K562 (cell line): Measurements from ENCODE around the gene ADRM1.

ENCODE experiments used
- CHD1 ChIP-seq: fragments of 200-600 bp; sonication (generic); IDR thresholded peaks from one replicate; pipeline ENCODE4 v1.6.1; 2012; ENCODE audit warnings: mild to moderate bottlenecking, moderate library complexity, low read length, inconsistent platforms
- CTCF ChIP-seq, 3 experiments: IDR thresholded peaks in 2 of 3; conservative IDR thresholded peaks in 1 of 3; 2 replicates each; pipeline ENCODE4 v1.5.1; 2011 to 2012; ENCODE audit warnings: low read length in 3 of 3, mild to moderate bottlenecking in 3 of 3, control low read depth in 2 of 3, improper control_type of control experiment in 1 of 3, inconsistent platforms in 1 of 3, low read depth in 1 of 3, mixed read lengths in 1 of 3, moderate library complexity in 1 of 3; ENCODE audit not compliant: insufficient read depth in 2 of 3
- GTF2B ChIP-seq: IDR thresholded peaks from 2 replicates; pipeline ENCODE4 v1.6.1; 2011; ENCODE audit not compliant: insufficient read length; ENCODE audit errors: extremely low read depth
- HCFC1 ChIP-seq: IDR thresholded peaks from 2 replicates; pipeline ENCODE4 v1.6.1; 2012; ENCODE audit warnings: low read depth, low read length, improper control_type of control experiment
- HNRNPUL1 ChIP-seq: fragments of 200-400 bp; formaldehyde crosslinking; IDR thresholded peaks from 2 replicates; pipeline ENCODE4 v1.6.1; 2017; ENCODE audit warnings: low read length
- MAX ChIP-seq: sonication (generic); formaldehyde crosslinking; IDR thresholded peaks from 2 replicates; pipeline ENCODE4 v1.9.0; 2022; ENCODE audit warnings: mild to moderate bottlenecking, missing genetic modification reagents
- MGA ChIP-seq: fragments of 450-650 bp; IDR thresholded peaks from 2 replicates; pipeline ENCODE4 v1.6.1; 2016; ENCODE audit warnings: mild to moderate bottlenecking, moderate library complexity
- POLR2A ChIP-seq: fragments of 450-650 bp; conservative IDR thresholded peaks from 2 replicates; pipeline ENCODE4 v1.6.1; 2016
- RAD21 ChIP-seq, 2 experiments: fragments of 250-450 bp in 1 of 2; fragments of 450-650 bp in 1 of 2; sonication (Bioruptor Pico) in 1 of 2; formaldehyde crosslinking in 1 of 2; IDR thresholded peaks in 1 of 2; conservative IDR thresholded peaks in 1 of 2; 2 replicates each; pipeline versions ENCODE4 v1.4.0 to v1.8.0; 2020 to 2022; ENCODE audit warnings: mild to moderate bottlenecking in 2 of 2, moderate library complexity in 1 of 2
- SETDB1 ChIP-seq: IDR thresholded peaks from one replicate; pipeline ENCODE4 v1.6.1; 2012; ENCODE audit warnings: low read length, control low read depth, inconsistent platforms
- TAF1 ChIP-seq: IDR thresholded peaks from 2 replicates; pipeline ENCODE4 v1.6.1; 2011; ENCODE audit warnings: mild to moderate bottlenecking, low read length, moderate library complexity; ENCODE audit not compliant: insufficient read depth, control insufficient read depth, severe bottlenecking; ENCODE audit errors: extremely low read depth
- ZBTB2 ChIP-seq: fragments of 450-650 bp; IDR thresholded peaks from 2 replicates; pipeline ENCODE4 v1.6.1; 2016; ENCODE audit warnings: antibody characterized with exemption
- ZNF143 ChIP-seq: sonication (generic); formaldehyde crosslinking; IDR thresholded peaks from 2 replicates; pipeline ENCODE4 v1.9.0; 2022; ENCODE audit warnings: mild to moderate bottlenecking, missing genetic modification reagents

- TF ChIP-seq SETDB1, result no peak
- no peak for TF ChIP-seq MGA
- no peak for TF ChIP-seq HCFC1
- TF ChIP-seq ZNF143 (CRISPR knock-in tag), result no peak
- TF ChIP-seq GTF2B, result no peak
- TF ChIP-seq RAD21 (CRISPR knock-in tag; conservative IDR thresholded peaks at IDR 0.05 in 1 of 2, IDR thresholded peaks at IDR 0.05 in 1 of 2), result no peak
- TF ChIP-seq CHD1, result no peak
- no peak for TF ChIP-seq POLR2A
- no peak for TF ChIP-seq CTCF (IDR thresholded peaks at IDR 0.05 in 2 of 3, conservative IDR thresholded peaks at IDR 0.05 in 1 of 3; ENCODE audit: insufficient read depth in 2 of 3, low read depth in 1 of 3, low read length in 3 of 3)
- no peak for TF ChIP-seq HNRNPUL1
- no peak for TF ChIP-seq ZBTB2
- no peak for TF ChIP-seq MAX
- no peak for TF ChIP-seq TAF1
These were observed 5.5 kb downstream of the ADRM1 start for GRCh38 chr20:62308102-62308822.
